ELR (cell line): Measurements from ENCODE around the gene NRARP.

Experiments
- DNase-seq: peaks from one replicate; pipeline ENCODE4 v3.0.0-alpha.2; 2015; ENCODE audit warnings: low read depth

NRARP gene

DNA sequence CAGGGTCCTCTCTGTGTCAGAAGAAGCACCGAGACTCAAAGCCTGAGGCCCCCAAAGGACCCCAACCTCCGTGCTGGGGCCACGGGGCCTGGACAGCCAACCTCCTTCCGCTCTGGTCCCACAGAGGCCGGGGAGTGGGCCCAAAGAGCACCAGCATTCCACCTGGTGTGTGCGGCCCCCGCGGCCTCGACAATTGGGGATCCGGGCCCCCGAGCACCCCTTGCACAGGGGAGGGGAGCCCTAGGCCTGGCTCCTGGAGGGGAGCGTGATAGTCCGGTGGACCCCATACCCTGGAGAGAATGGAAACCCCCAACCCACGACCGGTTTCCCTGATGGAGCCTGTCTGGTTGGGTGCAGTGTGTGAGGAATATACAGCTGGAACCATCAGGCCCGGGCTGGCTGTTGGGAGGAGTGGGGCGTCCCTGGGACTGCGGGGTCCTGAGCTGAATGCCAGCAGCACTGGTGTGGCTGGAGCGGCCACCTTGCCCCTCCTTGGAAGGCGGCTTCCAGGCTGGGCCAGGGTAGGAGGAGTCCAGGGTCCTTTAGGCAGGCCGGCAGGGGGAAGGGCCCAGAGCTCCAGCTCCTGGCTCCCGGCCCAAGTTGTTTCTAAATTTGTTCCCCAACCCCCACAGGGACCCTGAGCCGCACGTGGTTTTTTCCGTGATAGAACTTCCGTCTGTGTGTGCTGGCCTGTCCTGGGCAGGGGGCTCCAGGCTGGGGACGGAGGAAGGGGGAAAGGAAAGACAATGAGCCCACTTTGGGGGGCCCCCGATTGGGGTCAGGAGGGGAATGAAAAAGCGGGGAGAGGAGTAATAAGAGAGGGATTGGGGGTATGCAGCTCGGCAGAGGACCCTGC, 25.4 kb downstream of the NRARP start:
- DNase-seq = peak; percentile 51

DNA sequence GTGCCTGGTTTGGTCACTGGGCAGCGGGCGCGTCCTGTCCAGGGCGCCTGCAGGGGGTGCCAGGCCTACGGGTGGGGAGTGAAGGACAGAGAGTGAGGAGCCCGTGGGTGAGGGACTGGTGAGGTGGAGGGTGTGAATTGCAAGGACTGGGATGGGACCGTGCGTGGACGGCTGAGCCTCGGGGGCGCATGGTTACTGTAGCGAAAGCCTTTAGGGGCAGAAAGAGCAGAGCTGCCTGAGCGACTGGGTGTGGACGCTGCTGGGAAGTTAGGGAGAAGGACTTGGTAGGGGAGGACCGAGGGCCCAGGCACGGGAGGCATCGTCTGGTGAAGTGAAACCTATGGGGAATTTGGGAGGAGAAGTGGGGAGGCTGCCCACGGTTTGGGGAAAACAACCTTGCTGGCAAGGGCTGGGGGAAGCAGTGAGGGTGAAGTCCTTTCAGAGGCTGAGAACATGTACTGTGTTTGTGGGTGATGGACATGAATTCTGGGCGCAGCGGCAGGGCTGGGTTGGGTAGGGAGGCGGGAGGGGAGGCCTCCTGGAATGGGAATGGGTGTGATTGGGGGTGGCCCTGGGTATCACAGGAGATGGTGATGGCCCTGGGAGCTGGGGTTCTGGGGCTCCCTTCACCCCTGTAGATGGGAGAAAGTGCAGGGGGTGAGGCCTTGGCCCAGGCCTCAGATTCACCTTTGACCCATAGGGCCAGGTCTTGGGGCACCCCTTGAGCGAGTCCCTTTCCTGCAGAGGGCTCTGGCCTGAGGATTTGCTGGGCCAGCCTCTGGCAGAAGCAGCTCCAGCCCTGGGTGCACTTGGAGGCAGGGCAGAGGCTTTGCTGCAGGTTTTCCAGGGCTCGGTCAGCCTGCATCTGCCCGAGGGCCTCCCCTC, 26.2 kb downstream of the NRARP start:
- DNase-seq = no peak

DNA sequence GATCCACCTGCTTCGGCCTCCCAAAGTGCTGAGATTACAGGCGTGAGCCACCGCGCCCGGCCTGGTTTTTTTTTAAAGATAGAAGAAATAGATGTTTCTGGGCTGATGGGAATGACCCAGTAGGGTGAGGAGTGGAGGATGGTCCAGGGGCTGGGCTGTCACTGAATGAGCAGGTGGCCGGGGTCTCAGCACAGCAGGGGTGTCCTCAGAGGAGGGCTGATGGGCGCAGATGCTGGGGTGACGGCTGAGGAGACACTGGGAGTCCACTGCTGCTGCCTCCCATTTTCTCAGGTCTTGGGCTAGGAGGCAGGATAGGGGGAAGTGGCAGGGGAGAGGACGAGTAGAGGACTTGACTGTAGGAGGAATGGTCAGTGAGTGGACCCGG, 26.9 kb downstream of the NRARP start:
- DNase-seq = no peak

- DNase-seq = no peak
Observed at GRCh38 chr9:137273611-137274320, 28.3 kb downstream of the NRARP start.

- DNase-seq = no peak
Observed at GRCh38 chr9:137273095-137273490, 29.0 kb downstream of the NRARP start.

DNA sequence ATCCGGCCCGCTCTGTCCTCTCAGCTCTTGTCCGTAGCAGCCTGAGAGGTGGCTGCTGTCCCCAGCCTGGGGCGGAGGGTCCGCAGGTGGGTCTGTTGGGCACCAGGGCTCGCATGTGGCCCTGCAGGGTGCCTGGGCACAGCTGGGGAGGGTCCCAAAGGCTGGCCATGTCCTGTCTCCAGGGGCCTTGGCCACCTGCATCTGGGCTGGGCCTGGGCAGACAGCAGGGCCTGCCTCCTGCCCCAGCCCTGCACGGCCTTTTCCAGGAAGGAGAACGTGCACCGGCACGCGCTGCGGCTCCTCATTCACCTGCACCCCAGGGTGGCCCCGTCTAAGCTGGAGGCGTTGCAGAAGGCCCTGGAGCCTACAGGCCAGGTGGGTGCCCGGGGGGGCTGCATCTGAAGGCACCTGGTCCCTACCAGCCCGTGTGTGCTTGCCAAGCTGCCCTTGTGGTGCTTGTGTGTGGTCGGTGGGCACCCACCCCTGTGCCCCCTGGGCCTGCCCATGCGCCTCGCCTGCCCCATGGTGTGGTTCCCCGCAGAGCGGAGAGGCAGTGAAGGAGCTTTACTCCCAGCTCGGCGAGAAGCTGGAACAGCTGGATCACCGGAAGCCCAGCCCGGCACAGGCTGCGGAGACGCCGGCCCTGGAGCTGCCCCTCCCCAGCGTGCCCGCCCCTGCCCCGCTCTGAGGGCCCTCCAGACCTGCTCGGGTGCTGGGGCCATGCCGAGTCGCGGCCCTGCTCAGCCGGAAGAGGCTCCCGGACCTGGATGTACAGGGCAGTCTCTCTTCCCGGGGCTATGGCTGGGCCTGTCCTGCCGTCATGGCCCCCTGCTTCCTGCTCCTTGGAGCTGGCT, 29.6 kb downstream of the NRARP start:
- DNase-seq = no peak

GRCh38 chr9:137271696-137272076, 30.4 kb downstream of the NRARP start:
- DNase-seq = no peak

DNA sequence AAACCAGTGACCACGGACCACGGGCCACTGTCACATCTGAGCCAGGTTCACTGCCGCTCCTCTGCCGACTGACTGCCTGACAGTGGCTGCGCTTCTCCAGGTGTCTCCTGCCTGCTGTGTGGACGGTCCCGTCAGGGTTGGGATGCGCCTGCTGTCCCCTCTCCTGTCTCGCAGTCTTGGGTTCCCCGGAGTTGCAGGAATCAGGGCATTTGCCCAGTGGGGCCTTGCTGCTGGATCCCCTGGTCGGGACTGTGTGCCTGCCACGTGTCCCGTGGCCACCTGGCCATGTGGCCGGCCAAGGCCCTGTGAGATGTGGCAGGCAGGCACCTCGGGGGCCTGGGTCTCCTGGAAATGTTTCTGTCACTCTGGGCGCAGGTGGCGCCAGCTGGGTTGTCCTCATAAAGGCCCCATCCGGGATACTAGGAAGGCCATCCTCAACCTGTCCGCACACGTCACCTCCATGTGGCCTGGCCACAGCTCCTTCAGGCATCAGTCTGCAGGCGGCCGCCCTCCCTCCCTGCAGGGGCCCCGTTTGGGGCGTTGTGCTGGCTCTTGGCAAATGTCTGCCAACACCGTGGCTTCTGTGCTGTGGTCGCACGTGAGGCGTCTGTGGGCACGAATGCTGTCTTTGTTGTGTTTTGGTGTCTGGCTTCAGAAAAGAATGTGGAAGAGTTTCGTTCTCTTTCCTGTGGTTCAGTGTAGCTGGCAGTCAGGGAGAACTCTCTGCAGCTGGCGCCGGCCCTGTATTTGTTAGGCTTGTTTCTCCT, 31.0 kb downstream of the NRARP start:
- no peak for DNase-seq

- no peak for DNase-seq
Observed at GRCh38 chr9:137269231-137269772, 32.8 kb downstream of the NRARP start.

GRCh38 chr9:137268538-137269201, 33.4 kb downstream of the NRARP start:
- DNase-seq = no peak

DNA sequence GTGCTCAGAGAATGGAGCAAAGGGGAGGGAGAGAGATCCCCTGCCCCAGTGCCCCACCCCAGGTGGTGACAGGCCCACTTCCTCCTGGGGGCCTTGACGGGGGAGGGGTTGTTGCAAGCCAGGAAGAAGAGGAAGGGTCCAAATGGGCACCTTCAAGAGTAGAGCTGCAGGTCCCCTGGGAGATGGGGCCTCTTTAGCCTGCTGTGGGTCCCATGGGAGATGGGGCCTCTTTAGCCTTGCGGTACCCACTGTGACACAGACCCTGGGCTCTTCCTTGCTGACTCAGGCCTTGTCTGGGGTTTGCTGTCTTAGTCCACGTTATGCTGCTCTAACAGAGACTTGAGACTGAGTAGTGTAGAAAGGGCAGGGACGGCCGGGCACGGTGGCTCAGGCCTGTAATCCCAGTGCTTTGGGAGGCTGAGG, 34.1 kb downstream of the NRARP start:
- DNase-seq = peak; percentile 39

GRCh38 chr9:137266585-137267453, 35.3 kb downstream of the NRARP start:
- DNase-seq = no peak

DNA sequence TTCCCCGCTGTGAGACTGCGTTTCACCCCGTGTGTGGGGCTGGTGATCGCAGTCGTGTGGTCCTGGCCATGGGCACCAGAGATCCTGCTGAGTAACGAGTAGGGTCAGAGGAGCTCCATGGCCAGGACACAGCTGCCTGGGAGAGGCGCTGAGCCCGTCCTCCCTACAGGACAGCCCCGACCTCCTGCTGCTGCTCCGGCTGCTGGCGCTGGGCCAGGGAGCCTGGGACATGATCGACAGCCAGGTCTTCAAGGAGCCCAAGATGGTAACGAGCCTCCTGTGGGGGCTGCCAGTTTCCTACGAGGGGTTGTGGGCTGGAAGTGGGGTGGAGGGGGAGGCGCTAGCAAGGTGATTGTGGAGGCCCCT, 35.9 kb downstream of the NRARP start:
- DNase-seq = no peak

DNA sequence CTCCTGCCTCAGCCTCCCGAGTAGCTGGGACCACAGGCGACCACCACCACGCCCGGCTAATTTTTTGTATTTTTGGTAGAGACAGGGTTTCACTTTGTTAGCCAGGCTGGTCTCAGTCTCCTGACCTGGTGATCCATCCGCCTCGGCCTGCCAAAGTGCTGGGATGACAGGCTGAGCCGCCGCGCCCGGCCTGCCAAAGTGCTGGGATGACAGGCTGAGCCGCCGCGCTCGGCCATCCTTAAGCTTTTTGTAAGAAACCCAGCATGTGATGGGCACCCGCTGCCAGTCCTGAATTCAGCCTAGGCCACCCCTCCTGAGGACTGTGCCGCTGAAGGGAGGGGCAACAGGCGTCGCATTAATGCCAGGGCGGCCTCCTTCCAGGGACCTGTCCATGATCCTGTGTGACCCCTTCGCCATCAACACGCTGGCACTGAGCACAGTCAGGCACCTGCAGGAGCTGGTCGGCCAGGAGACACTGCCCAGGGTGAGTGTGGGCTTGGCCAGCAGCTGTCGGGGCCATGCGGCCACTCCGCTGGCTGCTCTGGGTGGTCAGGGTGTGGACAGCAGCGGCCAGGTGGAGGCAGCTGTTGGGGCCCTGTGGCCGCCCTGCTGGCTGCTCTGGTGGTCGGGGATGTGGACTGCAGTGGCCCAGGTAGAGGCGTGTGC, 36.4 kb downstream of the NRARP start:
- no peak for DNase-seq

GRCh38 chr9:137264067-137264466, 38.0 kb downstream of the NRARP start:
- DNase-seq = no peak

DNA sequence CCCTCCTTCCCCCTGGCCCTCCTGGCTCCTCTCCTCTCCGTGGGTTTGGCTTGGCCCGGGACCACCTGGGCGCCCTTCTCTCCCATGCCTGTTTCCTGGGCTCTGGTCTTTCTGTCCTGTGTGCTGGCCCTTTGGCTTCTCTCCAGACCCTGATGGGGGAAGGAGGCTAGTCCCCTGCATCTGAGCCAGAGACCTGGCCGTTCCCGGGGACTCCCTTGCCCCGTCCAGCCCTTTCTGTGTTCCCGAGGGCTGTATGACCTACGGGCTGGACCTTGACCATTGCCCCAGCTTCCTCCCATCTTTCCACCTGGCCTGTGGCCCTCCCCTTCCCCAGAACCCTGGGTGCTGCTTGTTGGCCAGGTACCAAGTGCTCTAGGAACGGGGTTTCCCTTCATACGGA, 38.6 kb downstream of the NRARP start:
- no peak for DNase-seq

DNA sequence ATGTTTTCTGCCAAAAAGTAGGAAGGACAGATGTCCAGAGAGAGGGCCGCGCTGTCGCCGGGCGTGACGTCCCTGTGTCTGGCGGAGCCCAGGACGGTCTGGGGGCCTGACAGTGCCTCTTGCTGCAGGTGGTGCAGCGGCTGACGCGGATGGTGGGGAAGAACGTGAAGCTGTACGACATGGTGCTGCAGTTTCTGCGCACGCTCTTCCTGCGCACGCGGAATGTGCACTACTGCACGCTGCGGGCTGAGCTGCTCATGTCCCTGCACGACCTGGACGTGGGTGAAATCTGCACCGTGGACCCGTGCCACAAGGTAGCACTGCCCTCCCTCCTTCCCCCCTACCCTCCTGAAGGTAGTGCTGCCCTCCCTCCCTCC, 39.2 kb downstream of the NRARP start:
- no peak for DNase-seq

DNA sequence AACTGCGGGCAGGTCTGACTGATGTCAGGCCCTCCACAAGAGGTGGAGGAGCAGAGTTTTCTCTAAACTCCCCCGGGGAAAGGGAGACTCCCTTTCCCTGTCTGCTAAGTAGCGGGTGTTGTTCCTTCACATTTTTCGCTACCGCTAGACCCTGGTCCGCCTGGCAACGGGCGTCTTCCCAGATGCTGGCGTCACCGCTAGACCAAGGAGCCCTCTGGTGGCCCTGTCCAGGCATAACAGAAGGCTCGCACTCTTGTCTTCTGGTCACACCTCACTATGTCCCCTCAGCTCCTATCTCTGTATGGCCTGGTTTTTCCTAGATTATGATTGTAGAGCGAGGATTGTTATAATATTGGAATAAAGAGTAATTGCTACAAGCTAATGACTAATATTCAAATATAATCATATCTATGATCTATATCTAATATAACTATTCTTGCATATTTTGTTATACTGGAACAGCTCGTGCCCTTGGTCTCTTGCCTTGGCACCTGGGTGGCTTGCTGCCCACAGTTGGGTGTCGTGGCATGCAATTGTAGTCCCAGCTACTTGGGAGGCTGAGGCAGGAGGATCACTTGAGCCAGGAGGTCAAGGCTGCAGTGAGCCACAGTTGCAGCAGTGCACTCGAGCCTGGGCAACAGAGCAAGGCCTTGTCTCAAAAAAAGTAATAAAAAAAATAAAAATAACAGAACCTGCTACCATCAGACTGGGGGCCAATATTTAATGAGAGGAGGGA, 39.7 kb downstream of the NRARP start:
- DNase-seq = peak; percentile 54
